K562 (cell line): Measurements from ENCODE around the gene MTERF4.

Experiments used
- CHD7 ChIP-seq: fragments of 200-600 bp; sonication (generic); IDR thresholded peaks from one replicate; pipeline ENCODE4 v1.6.1; 2012; ENCODE audit warnings: mild to moderate bottlenecking, low read depth, low read length, inconsistent platforms
- EP300 ChIP-seq: IDR thresholded peaks from 2 replicates; pipeline ENCODE4 v1.6.1; 2012; ENCODE audit warnings: low read length, improper control_type of control experiment
- ETV6 ChIP-seq, 3 experiments: fragments of 150-350 bp in 1 of 3; sonication (generic) in 1 of 3; formaldehyde crosslinking in 1 of 3; IDR thresholded peaks; 2 replicates each; pipeline versions ENCODE4 v1.6.1 to v1.8.0; 2014 to 2022; ENCODE audit warnings: borderline replicate concordance in 2 of 3, low read depth in 2 of 3, antibody characterized with exemption in 1 of 3, low read length in 1 of 3, mild to moderate bottlenecking in 1 of 3, missing genetic modification reagents in 1 of 3
- TGIF2 ChIP-seq: sonication (generic); formaldehyde crosslinking; IDR thresholded peaks from 2 replicates; pipeline ENCODE4 v1.8.1; 2022; ENCODE audit warnings: mild to moderate bottlenecking, missing genetic modification reagents, moderate library complexity
- ZNF184 ChIP-seq: sonication (generic); formaldehyde crosslinking; IDR thresholded peaks from 2 replicates; pipeline ENCODE4 v1.5.0; 2020; ENCODE audit warnings: missing genetic modification reagents
- ZNF431 ChIP-seq: sonication (generic); formaldehyde crosslinking; IDR thresholded peaks from 2 replicates; pipeline ENCODE4 v1.8.0; 2022; ENCODE audit warnings: mild to moderate bottlenecking, missing genetic modification reagents
- TF ChIP-seq, protein P1 (sequence below): sonication (generic); formaldehyde crosslinking; IDR thresholded peaks from 2 replicates; pipeline ENCODE4 v1.8.1; 2023; ENCODE audit warnings: mild to moderate bottlenecking, missing genetic modification reagents
- TF ChIP-seq, protein P2 (sequence below): fragments of 150-350 bp; IDR thresholded peaks from 2 replicates; pipeline ENCODE4 v1.6.1; 2014; ENCODE audit warnings: low read depth, mild to moderate bottlenecking, low read length, borderline replicate concordance

DNA sequence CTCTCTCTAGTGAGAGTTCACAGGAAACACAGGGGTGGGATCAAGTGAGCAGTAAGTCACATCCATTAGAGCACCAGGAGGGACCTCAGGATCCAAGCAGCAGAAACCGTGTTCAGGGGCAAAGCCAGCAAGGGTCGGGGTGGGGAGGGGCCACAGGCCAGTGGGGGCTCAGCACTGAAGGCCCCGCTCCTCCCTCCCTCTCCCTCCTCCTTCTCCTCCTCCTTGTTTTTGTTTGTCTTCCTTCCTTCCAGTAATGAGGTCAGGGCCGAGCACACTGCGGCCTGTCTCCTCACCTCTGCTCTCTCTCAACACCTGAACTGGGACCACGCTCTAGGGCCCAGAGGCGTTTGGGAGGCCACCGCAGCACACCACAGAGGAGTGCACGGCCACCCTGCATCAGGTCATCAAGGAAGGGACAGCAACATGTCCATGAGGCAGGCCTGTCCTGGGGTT is 20.9 kb downstream of the MTERF4 start:
- no peak for TF ChIP-seq EP300
- TF ChIP-seq, protein P1, sequence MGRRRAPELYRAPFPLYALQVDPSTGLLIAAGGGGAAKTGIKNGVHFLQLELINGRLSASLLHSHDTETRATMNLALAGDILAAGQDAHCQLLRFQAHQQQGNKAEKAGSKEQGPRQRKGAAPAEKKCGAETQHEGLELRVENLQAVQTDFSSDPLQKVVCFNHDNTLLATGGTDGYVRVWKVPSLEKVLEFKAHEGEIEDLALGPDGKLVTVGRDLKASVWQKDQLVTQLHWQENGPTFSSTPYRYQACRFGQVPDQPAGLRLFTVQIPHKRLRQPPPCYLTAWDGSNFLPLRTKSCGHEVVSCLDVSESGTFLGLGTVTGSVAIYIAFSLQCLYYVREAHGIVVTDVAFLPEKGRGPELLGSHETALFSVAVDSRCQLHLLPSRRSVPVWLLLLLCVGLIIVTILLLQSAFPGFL (CRISPR knock-in tag): no peak
- no peak for TF ChIP-seq TGIF2 (CRISPR knock-in tag)
- TF ChIP-seq ETV6 (IDR thresholded peaks at IDR 0.05; ENCODE audit: borderline replicate concordance in 1 of 2, low read depth in 2 of 2, low read length in 1 of 2): no peak
- TF ChIP-seq ETV6 (CRISPR knock-in tag; IDR thresholded peaks at IDR 0.05; ENCODE audit: borderline replicate concordance): no peak
- no peak for TF ChIP-seq ZNF431 (CRISPR knock-in tag)
- TF ChIP-seq ZNF184 (CRISPR knock-in tag): no peak
- TF ChIP-seq, protein P2, sequence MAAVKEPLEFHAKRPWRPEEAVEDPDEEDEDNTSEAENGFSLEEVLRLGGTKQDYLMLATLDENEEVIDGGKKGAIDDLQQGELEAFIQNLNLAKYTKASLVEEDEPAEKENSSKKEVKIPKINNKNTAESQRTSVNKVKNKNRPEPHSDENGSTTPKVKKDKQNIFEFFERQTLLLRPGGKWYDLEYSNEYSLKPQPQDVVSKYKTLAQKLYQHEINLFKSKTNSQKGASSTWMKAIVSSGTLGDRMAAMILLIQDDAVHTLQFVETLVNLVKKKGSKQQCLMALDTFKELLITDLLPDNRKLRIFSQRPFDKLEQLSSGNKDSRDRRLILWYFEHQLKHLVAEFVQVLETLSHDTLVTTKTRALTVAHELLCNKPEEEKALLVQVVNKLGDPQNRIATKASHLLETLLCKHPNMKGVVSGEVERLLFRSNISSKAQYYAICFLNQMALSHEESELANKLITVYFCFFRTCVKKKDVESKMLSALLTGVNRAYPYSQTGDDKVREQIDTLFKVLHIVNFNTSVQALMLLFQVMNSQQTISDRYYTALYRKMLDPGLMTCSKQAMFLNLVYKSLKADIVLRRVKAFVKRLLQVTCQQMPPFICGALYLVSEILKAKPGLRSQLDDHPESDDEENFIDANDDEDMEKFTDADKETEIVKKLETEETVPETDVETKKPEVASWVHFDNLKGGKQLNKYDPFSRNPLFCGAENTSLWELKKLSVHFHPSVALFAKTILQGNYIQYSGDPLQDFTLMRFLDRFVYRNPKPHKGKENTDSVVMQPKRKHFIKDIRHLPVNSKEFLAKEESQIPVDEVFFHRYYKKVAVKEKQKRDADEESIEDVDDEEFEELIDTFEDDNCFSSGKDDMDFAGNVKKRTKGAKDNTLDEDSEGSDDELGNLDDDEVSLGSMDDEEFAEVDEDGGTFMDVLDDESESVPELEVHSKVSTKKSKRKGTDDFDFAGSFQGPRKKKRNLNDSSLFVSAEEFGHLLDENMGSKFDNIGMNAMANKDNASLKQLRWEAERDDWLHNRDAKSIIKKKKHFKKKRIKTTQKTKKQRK: no peak
- TF ChIP-seq CHD7: no peak
